SK-N-SH treated with all-trans-retinoic acid at 6 μM for 48 hours (cell line): ENCODE measurements around the gene SLC4A5.

ENCODE experiments used
- CSDC2 ChIP-seq: fragments of 250-450 bp; sonication (Bioruptor Pico); IDR thresholded peaks from 2 replicates; pipeline ENCODE4 v1.5.0; 2020; ENCODE audit warnings: mild to moderate bottlenecking, moderate library complexity
- ESRRG ChIP-seq: fragments of 250-450 bp; sonication (Bioruptor Pico); IDR thresholded peaks from 2 replicates; pipeline ENCODE4 v1.6.1; 2021; ENCODE audit warnings: mild to moderate bottlenecking
- GLIS3 ChIP-seq: fragments of 250-450 bp; sonication (Bioruptor Pico); IDR thresholded peaks from 2 replicates; pipeline ENCODE4 v1.5.0; 2020; ENCODE audit warnings: mild to moderate bottlenecking, moderate library complexity
- PATZ1 ChIP-seq: fragments of 250-450 bp; sonication (Bioruptor Pico); IDR thresholded peaks from 2 replicates; pipeline ENCODE4 v1.8.0; 2020; ENCODE audit warnings: mild to moderate bottlenecking, moderate library complexity, borderline replicate concordance
- ZFP3 ChIP-seq: fragments of 250-450 bp; sonication (Bioruptor Pico); IDR thresholded peaks from 2 replicates; pipeline ENCODE4 v1.5.0; 2020; ENCODE audit warnings: mild to moderate bottlenecking, moderate library complexity
- ZNF8 ChIP-seq: fragments of 450-650 bp; formaldehyde crosslinking; IDR thresholded peaks from 2 replicates; pipeline ENCODE4 v1.5.0; 2020; ENCODE audit warnings: mild to moderate bottlenecking, moderate library complexity
- TF ChIP-seq, protein P1 (sequence below): fragments of 250-450 bp; sonication (Bioruptor Pico); IDR thresholded peaks from 2 replicates; pipeline ENCODE4 v1.8.0; 2021; ENCODE audit warnings: low read depth, mild to moderate bottlenecking, moderate library complexity, borderline replicate concordance

GRCh38 chr2:74286725-74287124, 56.5 kb downstream of the SLC4A5 start:
- TF ChIP-seq PATZ1 (CRISPR knock-in tag) (no peak), ESRRG (CRISPR knock-in tag) (no peak), ZFP3 (no peak), ZNF8 (CRISPR knock-in tag) (no peak), GLIS3 (CRISPR knock-in tag) (no peak), CSDC2 (CRISPR knock-in tag) (no peak)
- TF ChIP-seq, protein P1, sequence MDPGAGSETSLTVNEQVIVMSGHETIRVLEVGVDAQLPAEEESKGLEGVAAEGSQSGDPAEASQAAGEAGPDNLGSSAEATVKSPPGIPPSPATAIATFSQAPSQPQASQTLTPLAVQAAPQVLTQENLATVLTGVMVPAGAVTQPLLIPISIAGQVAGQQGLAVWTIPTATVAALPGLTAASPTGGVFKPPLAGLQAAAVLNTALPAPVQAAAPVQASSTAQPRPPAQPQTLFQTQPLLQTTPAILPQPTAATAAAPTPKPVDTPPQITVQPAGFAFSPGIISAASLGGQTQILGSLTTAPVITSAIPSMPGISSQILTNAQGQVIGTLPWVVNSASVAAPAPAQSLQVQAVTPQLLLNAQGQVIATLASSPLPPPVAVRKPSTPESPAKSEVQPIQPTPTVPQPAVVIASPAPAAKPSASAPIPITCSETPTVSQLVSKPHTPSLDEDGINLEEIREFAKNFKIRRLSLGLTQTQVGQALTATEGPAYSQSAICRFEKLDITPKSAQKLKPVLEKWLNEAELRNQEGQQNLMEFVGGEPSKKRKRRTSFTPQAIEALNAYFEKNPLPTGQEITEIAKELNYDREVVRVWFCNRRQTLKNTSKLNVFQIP (CRISPR knock-in tag), result no peak
